Measurements from ENCODE around the gene BICD1.

DNA sequence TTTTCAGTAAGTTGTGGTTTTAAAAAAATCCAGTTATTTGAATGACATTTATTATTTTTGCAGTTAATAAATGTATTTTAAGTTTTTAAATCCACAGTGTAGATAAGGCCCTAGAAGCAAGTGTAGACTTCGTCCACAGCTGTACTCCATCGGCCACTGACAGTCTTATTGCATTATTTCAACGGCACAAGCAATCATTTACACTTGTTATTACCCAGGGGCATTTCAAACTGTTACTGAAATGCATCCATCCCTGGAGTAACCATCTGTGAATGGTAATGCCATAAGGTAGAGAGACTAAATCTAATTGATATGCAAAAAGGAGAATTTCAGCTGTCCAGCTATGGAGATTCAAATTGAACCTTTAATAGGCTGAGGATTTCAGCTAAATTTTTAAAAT, 48.4 kb downstream of the BICD1 start:
- TF ChIP-seq, protein P1, sequence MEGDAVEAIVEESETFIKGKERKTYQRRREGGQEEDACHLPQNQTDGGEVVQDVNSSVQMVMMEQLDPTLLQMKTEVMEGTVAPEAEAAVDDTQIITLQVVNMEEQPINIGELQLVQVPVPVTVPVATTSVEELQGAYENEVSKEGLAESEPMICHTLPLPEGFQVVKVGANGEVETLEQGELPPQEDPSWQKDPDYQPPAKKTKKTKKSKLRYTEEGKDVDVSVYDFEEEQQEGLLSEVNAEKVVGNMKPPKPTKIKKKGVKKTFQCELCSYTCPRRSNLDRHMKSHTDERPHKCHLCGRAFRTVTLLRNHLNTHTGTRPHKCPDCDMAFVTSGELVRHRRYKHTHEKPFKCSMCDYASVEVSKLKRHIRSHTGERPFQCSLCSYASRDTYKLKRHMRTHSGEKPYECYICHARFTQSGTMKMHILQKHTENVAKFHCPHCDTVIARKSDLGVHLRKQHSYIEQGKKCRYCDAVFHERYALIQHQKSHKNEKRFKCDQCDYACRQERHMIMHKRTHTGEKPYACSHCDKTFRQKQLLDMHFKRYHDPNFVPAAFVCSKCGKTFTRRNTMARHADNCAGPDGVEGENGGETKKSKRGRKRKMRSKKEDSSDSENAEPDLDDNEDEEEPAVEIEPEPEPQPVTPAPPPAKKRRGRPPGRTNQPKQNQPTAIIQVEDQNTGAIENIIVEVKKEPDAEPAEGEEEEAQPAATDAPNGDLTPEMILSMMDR (IDR thresholded peaks at IDR 0.05; ENCODE audit: borderline replicate concordance, extremely low read depth, low read length, poor library complexity, severe bottlenecking): no peak
- no peak for TF ChIP-seq EZH2 (IDR thresholded peaks at IDR 0.05; ENCODE audit: borderline replicate concordance, low read depth, low read length, severe bottlenecking)

Data from DND-41 (cell line).